ENCODE results near the gene PPOX.

Gene PPOX

DNA sequence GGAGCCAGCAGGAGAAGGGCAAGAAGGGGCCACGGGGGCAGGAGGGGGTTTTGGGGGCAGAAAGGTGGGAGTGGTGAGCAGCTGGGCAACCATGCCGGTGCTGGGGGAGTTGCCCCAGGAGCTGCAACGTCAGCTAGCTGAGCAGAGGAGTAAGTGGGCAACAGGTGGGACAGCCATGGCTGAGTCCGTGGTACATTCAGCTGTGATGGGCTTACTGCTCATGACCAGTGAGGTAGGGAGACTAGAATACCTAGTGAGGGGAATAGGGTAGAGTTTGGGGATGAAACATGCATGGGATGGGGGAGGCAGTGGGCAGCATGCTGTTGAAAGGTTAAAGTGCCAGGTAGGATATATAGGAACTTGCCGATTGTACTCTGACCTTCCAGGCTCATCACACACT, 4.6 kb upstream of the PPOX start:
- no peak overlapping the region for H3K4me3 ChIP-seq (ENCODE audit: low read depth, low read length)
- no peak for TF ChIP-seq CTCF (IDR thresholded peaks at IDR 0.05; ENCODE audit: borderline replicate concordance, insufficient read depth, low read depth, low read length)

DNA sequence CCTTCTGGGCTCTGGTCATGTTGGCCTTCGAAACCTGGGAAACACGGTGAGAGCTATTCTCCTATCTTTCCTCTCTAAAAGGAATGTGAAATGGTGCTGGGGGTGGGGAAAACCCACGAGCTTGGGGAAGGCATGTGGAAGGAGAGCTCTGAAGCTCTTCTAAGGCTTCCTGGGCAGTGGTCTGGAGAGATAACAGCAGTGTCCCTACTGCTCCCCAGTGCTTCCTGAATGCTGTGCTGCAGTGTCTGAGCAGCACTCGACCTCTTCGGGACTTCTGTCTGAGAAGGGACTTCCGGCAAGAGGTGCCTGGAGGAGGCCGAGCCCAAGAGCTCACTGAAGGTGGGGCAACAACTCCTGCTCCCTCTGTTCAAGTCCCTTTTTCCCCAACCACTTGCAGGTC, 4.2 kb upstream of the PPOX start:
- no peak overlapping the region for H3K4me3 ChIP-seq (ENCODE audit: low read depth, low read length)
- no peak for TF ChIP-seq CTCF (IDR thresholded peaks at IDR 0.05; ENCODE audit: borderline replicate concordance, insufficient read depth, low read depth, low read length)

DNA sequence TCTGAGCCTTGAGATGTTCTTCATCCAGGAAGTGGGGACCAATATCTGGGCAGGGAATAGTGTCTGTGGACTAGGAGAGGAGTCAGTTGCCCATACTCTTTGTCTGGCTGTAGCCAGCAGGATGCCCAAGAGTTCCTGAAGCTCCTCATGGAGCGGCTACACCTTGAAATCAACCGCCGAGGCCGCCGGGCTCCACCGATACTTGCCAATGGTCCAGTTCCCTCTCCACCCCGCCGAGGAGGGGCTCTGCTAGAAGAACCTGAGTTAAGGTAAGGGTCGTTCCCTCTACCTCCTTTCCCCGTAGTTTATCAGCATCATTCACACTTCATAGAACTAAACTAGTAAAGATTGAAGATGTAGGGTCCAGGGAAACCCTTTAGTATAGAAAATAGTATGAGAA, 3.4 kb upstream of the PPOX start:
- TF ChIP-seq CTCF (IDR thresholded peaks at IDR 0.05; ENCODE audit: borderline replicate concordance, insufficient read depth, low read depth, low read length) = no peak
- no peak overlapping the region for H3K4me3 ChIP-seq (ENCODE audit: low read depth, low read length)

DNA sequence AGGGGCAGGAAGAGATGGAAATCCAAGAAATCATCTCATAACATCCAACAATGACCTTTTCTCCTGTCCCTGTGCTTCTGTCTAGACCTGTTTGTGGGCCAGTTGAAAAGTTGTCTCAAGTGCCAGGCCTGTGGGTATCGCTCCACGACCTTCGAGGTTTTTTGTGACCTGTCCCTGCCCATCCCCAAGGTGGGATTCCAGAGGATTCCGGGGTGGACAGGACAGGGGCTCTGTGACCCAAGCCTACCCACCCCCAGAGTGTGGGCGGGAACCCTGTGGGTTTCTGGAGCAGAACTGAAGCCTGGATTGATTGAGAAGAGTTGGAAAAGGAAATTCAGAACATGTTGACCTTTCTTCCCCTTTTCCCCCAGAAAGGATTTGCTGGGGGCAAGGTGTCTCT, 2.4 kb upstream of the PPOX start:
- TF ChIP-seq CTCF (IDR thresholded peaks at IDR 0.05; ENCODE audit: borderline replicate concordance, insufficient read depth, low read depth, low read length) = no peak
- H3K4me3 ChIP-seq (ENCODE audit: low read depth, low read length) = no peak overlapping the region

DNA sequence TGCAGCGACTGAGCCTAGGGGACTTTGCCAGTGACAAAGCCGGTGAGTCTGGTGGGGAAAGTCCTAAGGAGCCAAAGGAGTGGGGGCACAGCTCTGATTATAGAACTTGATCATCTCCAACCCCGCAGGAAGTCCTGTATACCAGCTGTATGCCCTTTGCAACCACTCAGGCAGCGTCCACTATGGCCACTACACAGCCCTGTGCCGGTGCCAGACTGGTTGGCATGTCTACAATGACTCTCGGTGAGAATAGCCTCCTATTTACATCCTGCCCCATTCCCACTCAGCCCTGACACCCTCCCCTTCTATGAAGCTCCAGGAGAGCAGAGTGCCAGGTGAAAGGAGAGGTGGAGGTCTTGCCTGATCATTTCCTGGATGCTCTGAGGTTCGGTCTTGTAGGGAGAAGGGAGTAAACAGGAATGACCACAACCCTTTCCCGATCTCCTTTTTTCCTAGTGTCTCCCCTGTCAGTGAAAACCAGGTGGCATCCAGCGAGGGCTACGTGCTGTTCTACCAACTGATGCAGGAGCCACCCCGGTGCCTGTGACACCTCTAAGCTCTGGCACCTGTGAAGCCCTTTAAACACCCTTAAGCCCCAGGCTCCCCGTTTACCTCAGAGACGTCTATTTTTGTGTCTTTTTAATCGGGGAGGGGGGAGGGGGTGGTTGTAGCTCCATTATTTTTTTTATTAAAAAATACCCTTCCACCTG, 1.2 kb upstream of the PPOX start:
- peak overlapping the region; percentile 82 for H3K4me3 ChIP-seq (ENCODE audit: low read depth, low read length)
- no peak for TF ChIP-seq CTCF (IDR thresholded peaks at IDR 0.05; ENCODE audit: borderline replicate concordance, insufficient read depth, low read depth, low read length)

DNA sequence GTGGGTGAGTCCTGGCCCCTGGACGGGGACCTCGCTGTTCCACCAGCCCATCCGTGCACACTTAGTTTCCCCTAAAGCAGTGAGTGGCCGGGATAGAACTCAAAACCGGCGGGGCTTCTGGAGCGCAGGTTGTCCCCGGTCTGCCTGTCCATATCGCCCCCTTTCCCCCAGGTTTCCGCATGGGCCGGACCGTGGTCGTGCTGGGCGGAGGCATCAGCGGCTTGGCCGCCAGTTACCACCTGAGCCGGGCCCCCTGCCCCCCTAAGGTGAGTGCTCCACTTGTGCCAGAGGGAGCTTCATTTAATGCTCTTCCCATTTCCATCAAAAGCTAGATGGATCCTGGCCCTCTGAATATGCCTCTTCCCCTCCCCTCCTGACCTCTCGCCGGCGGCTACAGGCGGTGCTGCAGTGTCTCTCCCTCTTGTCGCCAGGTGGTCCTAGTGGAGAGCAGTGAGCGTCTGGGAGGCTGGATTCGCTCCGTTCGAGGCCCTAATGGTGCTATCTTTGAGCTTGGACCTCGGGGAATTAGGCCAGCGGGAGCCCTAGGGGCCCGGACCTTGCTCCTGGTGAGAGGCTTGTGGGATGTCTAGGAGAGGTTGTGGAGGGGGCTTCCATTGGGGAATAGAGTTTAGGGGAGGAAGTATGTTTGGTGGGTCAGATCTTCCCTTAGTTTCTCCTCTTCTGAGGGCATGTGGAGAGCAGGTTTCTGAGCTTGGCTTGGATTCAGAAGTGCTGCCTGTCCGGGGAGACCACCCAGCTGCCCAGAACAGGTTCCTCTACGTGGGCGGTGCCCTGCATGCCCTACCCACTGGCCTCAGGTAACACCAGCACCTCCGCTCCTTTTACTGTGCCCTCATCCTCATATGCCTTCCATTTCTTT, 683 bp downstream of the PPOX start:
- TF ChIP-seq CTCF (IDR thresholded peaks at IDR 0.05; ENCODE audit: borderline replicate concordance, insufficient read depth, low read depth, low read length) = no peak

GRCh38 chr1:161168906-161169305, 2.7 kb downstream of the PPOX start:
- no peak overlapping the region for H3K4me3 ChIP-seq (ENCODE audit: low read depth, low read length)
- no peak for TF ChIP-seq CTCF (IDR thresholded peaks at IDR 0.05; ENCODE audit: borderline replicate concordance, insufficient read depth, low read depth, low read length)

More for the DNA sequence above, 683 bp downstream of the PPOX start:
- H3K4me3 ChIP-seq (ENCODE audit: low read depth, low read length) = peak overlapping the region; percentile 82
